ENCODE data around the gene SEZ6L. TPM values are rescaled to one million over a fixed set of nuclear protein-coding genes. Genes with fewer than 3 reads are reported as not detected.

SEZ6L gene
- polyA plus RNA-seq, 4 donors = 0.17 to 0.39 (median 0.26) TPM

DNA sequence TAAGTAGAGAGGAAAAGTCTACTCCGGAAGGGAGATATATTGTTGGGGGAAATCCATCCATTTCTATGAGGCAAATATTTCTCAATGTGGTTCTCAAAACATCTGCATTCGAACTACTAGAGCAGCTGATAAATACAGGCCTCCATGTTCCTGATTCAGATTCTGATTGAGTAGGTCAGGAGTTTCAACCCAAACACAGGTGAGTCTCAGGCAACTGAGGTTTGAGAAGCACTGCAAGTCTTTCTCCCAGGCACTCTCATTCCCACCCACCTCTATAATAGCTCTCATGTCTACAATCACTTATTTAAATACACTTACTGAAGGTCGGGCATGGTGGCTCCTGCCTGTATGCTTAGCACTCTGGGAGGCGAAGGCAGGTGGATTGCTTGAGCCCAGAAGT lies 245.1 kb downstream of the SEZ6L start:
- no peak for DNase-seq (ENCODE audit: low read depth in 4 of 4, low spot score in 2 of 4)

DNA sequence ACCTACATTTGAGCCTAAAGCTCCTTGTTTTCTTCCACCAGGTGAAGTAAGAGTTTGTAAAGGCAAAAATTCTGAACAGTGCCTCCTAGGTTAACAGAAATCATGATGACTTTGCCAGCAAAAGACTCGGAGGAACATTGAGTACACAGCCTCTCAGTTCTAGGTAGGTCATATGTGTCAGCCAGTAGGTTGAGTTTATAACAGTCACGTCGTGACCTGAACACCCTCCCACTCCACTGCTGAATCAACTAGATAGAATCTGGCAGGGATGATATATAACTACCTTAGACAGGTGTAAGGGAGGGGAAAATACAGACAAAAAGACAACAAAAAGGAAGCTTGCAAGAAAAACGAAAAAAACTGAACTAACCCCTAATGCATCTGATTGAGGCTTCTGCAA lies 247.0 kb downstream of the SEZ6L start:
- DNase-seq (ENCODE audit: low read depth in 4 of 4, low spot score in 2 of 4) = no peak

DNA sequence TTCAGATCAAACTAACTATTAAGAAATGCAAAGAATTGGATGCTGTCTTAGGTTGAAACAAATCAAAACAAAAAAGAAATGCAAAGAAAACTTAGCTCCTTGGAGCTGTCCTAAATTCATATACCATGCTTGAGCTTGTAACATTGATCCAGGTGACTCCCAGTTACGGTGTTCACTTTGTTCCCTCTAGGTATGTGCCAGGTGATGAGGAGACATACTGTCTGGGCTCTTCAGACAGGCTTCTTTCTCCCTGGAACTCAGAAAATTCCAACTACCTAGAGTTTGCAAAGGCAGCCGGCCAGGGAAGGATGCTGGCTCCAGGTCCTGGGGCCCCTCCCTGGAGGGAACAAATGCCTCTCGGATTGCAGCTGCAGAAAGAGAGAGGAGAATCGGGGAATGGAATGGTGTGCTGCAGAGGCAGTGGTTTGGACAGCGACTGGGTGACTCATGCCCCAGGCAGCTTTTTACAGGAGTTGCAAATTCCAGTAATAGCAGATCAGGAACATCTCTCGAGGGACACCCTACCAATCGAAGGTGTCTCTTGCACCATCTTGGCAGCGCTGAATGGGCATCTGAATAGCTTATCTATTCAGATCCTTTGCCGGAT lies 247.5 kb downstream of the SEZ6L start:
- no peak for DNase-seq (ENCODE audit: low read depth in 4 of 4, low spot score in 2 of 4)

DNA sequence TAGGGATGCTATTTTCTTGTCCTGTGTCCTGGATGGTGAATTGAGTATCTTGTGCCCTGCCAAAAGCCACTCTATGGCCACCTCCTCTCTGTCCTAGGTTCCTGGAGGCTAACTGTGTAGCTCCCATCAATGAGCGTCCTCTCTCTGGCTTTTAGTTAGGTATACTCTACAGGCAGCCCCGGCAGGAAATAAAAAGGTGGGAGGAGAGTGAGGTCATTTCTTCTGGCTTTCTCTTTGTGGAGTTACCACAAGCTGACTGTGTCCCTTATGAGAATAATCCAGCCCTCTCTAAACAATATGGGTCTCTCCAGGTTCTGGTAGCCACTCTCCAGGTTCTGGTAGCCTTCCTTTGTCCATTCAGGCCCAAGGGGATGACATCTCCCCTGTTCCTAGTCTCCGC lies 248.1 kb downstream of the SEZ6L start:
- no peak for DNase-seq (ENCODE audit: low read depth in 4 of 4, low spot score in 2 of 4)

DNA sequence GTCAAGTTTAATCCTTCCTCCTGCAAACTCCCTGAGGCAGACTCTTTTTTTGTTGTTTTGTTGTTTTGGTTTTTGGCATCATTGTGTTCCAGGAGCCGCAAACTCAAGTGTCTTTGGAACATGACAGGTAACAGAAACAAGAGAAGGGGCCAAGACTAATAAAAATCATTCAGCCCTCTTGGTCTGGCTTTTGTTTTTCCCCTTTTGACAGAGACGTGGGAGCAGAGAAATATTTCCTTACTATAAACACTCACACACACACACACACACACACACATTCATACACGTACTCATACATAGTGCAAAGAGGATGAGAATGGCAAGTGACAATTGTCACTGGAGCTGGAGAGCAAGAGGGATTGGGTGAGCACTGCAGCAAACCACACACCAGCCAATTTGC lies 249.4 kb downstream of the SEZ6L start:
- DNase-seq (ENCODE audit: low read depth in 4 of 4, low spot score in 2 of 4) = no peak

DNA sequence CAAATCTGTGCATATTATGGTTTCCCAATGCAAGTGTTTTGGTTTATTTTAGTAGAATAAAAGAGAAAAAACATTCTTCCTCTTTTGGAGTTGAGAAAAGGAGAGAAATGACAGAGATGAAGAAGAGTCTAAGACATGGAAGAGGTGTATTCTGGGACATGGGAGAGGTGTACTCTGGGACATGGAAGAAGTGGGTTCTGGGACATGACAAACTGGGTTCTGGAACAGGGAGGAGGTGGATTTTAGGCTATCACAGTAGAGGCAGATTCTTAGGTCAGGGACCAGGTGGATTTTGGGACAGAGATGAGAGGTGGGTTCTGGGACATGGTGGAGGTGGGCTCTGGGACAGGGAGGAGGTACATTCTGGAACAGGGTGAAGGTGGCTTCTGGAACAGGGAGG lies 257.7 kb downstream of the SEZ6L start:
- no peak for DNase-seq (ENCODE audit: low read depth in 4 of 4, low spot score in 2 of 4)

DNA sequence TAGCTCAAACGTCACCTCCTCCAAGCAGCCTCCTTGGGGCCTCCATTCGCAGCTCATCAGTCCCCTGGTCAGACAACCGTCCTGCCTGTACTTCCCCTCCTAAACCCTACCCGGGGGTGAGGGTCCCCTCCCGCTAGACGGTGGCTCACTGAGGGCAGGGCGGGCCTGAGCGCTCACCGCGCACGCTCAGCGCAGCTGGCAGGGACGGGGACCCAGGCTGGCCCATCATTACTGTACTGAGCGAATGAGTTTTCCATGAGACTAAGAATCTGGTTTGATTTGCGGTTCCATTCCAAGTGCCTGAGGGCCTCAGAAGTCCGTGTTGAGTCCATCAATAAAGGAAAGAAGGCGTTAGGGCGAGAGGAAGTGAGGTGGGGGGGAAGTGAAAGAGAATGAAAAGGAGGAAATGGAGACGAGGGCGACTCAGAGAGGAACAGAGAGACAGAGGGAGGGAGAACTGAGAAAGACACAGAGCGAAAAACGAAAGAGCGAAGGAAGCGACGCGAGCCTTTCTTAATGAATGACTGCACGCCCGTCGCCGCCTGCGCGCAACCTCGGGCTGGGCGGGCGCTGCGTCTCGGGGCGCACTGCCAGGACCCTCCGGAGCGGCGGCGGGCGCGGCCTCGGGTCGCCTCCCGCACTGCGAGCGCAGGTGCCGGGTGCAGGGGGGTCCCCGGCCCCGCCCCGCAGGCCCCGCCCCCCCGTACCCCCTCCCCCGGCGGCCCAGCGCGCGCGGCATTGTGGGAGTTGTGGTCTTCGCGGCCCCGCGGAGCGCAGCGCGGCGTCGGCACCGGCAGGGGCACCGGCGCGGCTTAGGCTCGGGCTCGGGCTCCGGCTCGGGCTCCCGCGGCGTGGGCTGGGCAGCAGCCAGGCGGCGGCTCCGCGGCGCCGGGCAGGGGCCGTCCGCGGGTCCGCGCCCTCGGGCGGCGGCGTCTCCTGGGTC lies 259.5 kb downstream of the SEZ6L start, which contains the start of gene ASPHD2:
TSS of gene ASPHD2 (plus strand) at position 746 of the 943 bp plus-strand sequence. CDS start 4,356 bp downstream, outside the sequence.
- peak; percentile 13 to 51 (median 38) for DNase-seq (ENCODE audit: low read depth in 4 of 4, low spot score in 2 of 4)

DNA sequence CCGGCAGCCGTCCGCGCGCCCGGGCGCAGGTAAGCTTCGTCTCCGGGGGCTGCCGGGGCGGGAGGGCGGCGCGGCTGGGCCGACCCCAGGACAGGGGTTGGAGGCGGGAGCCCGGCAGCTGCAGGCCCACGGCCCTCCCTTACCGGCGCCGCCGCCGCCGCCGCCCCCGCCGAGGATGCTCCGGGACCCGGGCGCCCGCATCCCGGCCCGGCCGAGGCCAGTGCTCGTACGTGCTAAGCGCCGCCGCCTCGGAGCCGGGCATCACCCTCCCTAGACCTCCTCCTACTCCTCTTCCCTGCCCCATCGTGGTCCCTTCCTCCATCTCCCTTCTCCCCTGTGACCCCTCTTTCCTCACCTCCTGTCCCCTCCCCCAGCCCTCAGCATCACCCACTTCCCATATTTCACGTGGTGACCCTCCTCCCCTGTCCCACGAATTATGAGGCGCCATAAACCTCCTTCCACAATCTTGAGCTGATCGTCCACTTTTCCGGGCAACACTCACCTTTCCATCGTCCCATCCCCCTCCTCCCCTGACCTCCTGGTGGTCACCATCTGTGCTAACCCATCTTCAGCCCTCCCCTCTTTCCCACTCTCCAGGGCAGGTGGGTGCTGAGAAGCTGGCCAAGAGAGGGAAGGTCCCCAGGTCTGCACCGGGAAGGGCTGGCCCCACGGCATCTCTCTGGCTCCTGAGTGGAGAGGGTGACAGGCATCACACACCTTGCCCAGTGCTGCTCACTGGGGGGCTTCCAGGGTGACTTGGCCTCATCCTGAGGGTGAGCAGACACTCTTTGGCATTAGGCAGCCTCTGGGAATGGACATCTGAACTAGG lies 260.4 kb downstream of the SEZ6L start:
- no peak for DNase-seq (ENCODE audit: low read depth in 4 of 4, low spot score in 2 of 4)

DNA sequence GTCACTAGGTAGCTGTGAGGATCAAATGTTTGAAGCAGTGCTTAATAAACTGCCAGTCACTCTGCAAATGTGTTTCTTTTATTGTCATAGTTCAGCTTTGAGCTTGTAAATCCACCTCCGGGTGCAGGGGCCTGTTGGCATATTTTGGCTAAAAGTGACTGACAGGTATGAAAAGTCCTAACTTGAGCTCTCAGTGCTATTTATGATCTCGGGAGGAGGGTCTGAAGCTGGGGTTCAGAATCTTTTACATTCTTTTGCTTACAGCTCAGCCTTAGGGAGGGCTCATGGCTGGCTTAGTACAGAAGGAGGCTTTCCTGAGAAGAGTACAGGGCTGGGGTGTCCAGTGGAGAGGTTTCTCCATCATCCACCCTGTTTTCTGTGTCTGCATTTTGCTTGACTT lies 261.3 kb downstream of the SEZ6L start:
- no peak for DNase-seq (ENCODE audit: low read depth in 4 of 4, low spot score in 2 of 4)

DNA sequence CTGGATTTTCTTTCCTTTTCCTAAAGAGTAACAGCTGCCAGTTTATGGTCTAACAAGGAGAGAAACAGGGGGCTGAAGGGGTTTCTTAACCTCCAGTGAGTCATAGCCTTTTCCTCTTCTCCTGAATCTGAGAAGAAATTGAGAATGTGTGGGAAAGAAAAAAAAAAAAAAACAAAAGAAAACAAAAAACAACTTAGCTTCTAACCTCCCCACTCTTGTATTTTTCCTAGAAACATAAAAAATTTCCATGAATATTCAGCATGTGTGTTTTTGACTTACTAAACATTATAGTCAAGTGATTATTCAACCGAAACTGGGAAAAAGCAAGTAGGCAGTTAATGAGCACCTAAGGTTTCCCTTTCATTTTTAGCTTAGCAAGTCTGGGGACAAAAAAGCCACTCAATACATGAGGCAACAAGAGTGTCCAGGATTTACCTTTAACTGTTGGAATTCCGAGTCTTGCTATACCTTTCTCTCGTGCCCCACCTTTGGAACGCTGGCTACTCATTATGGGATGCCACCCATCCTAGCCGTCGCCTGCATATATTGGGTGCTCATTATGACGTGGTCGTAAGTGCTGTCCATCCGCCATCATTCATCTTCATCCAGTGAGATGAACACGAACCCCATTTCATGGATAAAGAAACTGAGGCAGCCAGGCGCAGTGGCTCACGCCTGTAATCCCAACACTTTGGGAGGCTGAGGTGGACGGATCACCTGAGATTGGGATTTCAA lies 262.2 kb downstream of the SEZ6L start:
- no peak for DNase-seq (ENCODE audit: low read depth in 4 of 4, low spot score in 2 of 4)

DNA sequence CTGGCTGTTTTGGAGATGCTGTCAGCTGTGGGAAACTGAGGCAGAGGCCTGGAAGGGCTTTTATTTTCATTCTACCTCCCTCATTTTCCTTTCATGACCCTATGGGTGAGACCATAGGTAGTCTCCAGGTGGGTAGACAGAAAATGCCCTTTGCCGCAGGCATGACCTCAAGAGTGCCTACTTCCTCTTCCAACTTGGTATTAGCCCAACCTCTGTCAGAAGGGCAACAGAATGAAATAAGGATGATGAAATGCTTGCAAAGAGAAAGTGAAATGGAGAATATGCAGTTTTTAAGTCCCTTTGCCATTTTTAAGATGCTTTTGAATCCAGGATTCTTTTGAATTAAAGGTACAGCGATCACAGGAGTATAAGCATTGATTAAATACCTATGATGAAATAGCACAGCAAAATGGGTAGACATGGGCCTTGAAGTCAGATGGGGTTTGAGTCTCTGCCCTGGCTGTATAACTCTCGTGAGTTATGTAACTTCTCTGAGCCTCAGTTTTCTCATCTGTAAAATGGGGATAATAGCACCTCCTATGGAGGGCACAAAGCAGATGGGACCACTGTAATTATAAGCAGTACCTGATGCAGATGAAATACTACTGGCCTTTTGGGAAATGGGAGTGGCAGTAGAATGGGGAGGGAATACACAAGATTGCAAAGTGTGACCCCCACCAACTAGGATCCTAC lies 263.5 kb downstream of the SEZ6L start:
- DNase-seq (ENCODE audit: low read depth in 4 of 4, low spot score in 2 of 4) = no peak
